Activated T-cell treated with anti-CD3 and anti-CD28 coated beads, Interleukin-2, amount 50 U/mL, for 48 hours (primary cell): ENCODE measurements around the gene CACNA2D4.

Experiments used
- DNase-seq, 2 experiments: peaks; one replicate each; pipeline ENCODE4 v3.0.0-alpha.2; 2020

The CACNA2D4 gene

GRCh38 chr12:1933342-1934051 lies 15.0 kb upstream of the CACNA2D4 start:
- DNase-seq: no peak

GRCh38 chr12:1932264-1932777 lies 13.9 kb upstream of the CACNA2D4 start:
- peak in 1 of 2 experiments; percentile 10 for DNase-seq

- DNase-seq: no peak
Observed at GRCh38 chr12:1931642-1932041, 13.2 kb upstream of the CACNA2D4 start.

- DNase-seq: no peak
Observed at GRCh38 chr12:1930803-1931597, 12.5 kb upstream of the CACNA2D4 start.

GRCh38 chr12:1929985-1930802 lies 11.7 kb upstream of the CACNA2D4 start:
- DNase-seq: no peak

GRCh38 chr12:1929241-1929984 lies 11.0 kb upstream of the CACNA2D4 start:
- DNase-seq: peak in 1 of 2 experiments; percentile 5

GRCh38 chr12:1928439-1929121 lies 10.1 kb upstream of the CACNA2D4 start:
- peak in 1 of 2 experiments; percentile 6 for DNase-seq

- DNase-seq: peak; percentile 3 to 6
Observed at GRCh38 chr12:1927751-1928351, 9.4 kb upstream of the CACNA2D4 start.

GRCh38 chr12:1927051-1927680 lies 8.7 kb upstream of the CACNA2D4 start:
- DNase-seq: peak; percentile 3 to 9

GRCh38 chr12:1926251-1926657 lies 7.8 kb upstream of the CACNA2D4 start:
- DNase-seq: peak; percentile 10 to 14

- no peak for DNase-seq
Observed at GRCh38 chr12:1925684-1926006, 7.2 kb upstream of the CACNA2D4 start.

- DNase-seq: peak; percentile 6 to 12
Observed at GRCh38 chr12:1924996-1925683, 6.7 kb upstream of the CACNA2D4 start.

- DNase-seq: no peak
Observed at GRCh38 chr12:1922985-1923384, 4.5 kb upstream of the CACNA2D4 start.

GRCh38 chr12:1922075-1922709 lies 3.7 kb upstream of the CACNA2D4 start:
- peak; percentile 14 to 15 for DNase-seq

GRCh38 chr12:1920971-1921370 lies 2.5 kb upstream of the CACNA2D4 start:
- DNase-seq: peak; percentile 13 to 14

- DNase-seq: peak in 1 of 2 experiments; percentile 10
Observed at GRCh38 chr12:1920436-1920835, 2.0 kb upstream of the CACNA2D4 start.

GRCh38 chr12:1919763-1920162 lies 1.3 kb upstream of the CACNA2D4 start:
- no peak for DNase-seq

- peak in 1 of 2 experiments; percentile 5 for DNase-seq
Observed at GRCh38 chr12:1919284-1919683, 832 bp upstream of the CACNA2D4 start.

GRCh38 chr12:1918884-1919236 lies 408 bp upstream of the CACNA2D4 start:
- no peak for DNase-seq
